GM21447 (cell line): ENCODE measurements around the gene PLXNC1.

Experiments
- ATAC-seq: cut with Tn5 transposase; IDR thresholded peaks from one replicate; pipeline ENCODE4 v1.9.1; 2021; ENCODE audit not compliant: unreplicated experiment

The PLXNC1 gene

GRCh38 chr12:94202245-94203180 lies 54.1 kb downstream of the PLXNC1 start:
- no peak for ATAC-seq

- no peak for ATAC-seq
These were observed 54.8 kb downstream of the PLXNC1 start for GRCh38 chr12:94203181-94203546.

GRCh38 chr12:94203796-94204195 lies 55.4 kb downstream of the PLXNC1 start:
- ATAC-seq = no peak

GRCh38 chr12:94204499-94205247 lies 56.3 kb downstream of the PLXNC1 start:
- peak; percentile 29 for ATAC-seq

GRCh38 chr12:94205822-94206221 lies 57.4 kb downstream of the PLXNC1 start:
- ATAC-seq = no peak

- no peak for ATAC-seq
These were observed 58.5 kb downstream of the PLXNC1 start for GRCh38 chr12:94206886-94207285.

- ATAC-seq = no peak
These were observed 59.1 kb downstream of the PLXNC1 start for GRCh38 chr12:94207467-94207848.

- ATAC-seq = peak; percentile 82
These were observed 59.7 kb downstream of the PLXNC1 start for GRCh38 chr12:94207849-94208621.

GRCh38 chr12:94208622-94208966 lies 60.2 kb downstream of the PLXNC1 start:
- peak; percentile 30 for ATAC-seq

GRCh38 chr12:94209240-94209639 lies 60.9 kb downstream of the PLXNC1 start:
- ATAC-seq = no peak

- no peak for ATAC-seq
These were observed 62.6 kb downstream of the PLXNC1 start for GRCh38 chr12:94211021-94211420.

- no peak for ATAC-seq
These were observed 69.9 kb downstream of the PLXNC1 start for GRCh38 chr12:94218233-94218632.

- no peak for ATAC-seq
These were observed 71.4 kb downstream of the PLXNC1 start for GRCh38 chr12:94219622-94220302.

- no peak for ATAC-seq
These were observed 72.4 kb downstream of the PLXNC1 start for GRCh38 chr12:94220804-94221203.

GRCh38 chr12:94222351-94223084 lies 74.1 kb downstream of the PLXNC1 start:
- ATAC-seq = peak; percentile 62

GRCh38 chr12:94223842-94224241 lies 75.5 kb downstream of the PLXNC1 start:
- ATAC-seq = no peak

GRCh38 chr12:94225506-94225905 lies 77.1 kb downstream of the PLXNC1 start:
- no peak for ATAC-seq

GRCh38 chr12:94225947-94226630 lies 77.7 kb downstream of the PLXNC1 start:
- no peak for ATAC-seq

GRCh38 chr12:94227066-94227465 lies 78.7 kb downstream of the PLXNC1 start:
- no peak for ATAC-seq

GRCh38 chr12:94228488-94228907 lies 80.1 kb downstream of the PLXNC1 start:
- peak; percentile 57 for ATAC-seq
